Measurements from ENCODE around the gene CDH15. TPM values are rescaled to one million over a fixed set of nuclear protein-coding genes. Genes with fewer than 3 reads are reported as not detected.

Gene CDH15
- total and polyA plus RNA-seq, 2 of the 13 experiments (the other 11 are each of a cell fraction or from before 2014, with no cell fraction given), result 0.74 to 2.2 TPM

DNA sequence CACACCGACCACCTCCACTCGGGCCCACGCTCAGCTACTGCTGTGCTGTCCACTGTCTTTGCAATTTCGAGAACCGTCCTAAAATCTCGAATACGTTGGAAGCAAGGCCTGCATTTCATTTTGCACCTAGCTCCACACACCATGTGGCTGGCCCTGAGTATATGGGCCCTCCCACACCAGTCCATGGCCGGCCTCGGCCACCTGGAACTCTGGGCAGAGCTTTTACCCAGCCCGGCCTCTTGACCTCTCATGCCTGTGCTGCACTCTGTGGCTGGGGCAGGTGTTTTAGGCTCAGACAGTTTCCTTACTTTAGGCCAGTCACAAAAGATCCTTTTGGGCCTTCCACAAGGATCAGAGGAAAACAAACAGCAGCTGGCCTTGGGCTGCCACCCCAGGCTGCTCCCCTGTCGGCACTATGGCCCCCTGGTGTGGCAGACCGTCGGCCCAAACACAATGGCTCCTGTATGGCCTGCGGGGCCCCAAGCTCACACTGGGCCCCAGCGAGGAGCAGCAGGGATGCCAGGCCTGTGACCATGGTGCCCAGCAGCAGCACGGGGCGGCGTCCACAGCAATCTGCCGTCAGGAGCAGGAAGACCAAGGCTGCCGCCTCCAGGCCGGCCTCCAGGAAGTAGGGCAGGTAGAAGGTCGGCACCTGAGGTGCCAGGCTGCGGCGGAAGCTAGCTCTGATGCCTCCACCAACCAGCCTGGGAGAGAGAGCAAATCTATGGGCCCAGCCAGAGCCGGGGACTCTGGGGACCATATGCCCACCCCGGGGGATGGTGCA lies 26.3 kb downstream of the CDH15 start (continued):
- TF ChIP-seq, protein P1, sequence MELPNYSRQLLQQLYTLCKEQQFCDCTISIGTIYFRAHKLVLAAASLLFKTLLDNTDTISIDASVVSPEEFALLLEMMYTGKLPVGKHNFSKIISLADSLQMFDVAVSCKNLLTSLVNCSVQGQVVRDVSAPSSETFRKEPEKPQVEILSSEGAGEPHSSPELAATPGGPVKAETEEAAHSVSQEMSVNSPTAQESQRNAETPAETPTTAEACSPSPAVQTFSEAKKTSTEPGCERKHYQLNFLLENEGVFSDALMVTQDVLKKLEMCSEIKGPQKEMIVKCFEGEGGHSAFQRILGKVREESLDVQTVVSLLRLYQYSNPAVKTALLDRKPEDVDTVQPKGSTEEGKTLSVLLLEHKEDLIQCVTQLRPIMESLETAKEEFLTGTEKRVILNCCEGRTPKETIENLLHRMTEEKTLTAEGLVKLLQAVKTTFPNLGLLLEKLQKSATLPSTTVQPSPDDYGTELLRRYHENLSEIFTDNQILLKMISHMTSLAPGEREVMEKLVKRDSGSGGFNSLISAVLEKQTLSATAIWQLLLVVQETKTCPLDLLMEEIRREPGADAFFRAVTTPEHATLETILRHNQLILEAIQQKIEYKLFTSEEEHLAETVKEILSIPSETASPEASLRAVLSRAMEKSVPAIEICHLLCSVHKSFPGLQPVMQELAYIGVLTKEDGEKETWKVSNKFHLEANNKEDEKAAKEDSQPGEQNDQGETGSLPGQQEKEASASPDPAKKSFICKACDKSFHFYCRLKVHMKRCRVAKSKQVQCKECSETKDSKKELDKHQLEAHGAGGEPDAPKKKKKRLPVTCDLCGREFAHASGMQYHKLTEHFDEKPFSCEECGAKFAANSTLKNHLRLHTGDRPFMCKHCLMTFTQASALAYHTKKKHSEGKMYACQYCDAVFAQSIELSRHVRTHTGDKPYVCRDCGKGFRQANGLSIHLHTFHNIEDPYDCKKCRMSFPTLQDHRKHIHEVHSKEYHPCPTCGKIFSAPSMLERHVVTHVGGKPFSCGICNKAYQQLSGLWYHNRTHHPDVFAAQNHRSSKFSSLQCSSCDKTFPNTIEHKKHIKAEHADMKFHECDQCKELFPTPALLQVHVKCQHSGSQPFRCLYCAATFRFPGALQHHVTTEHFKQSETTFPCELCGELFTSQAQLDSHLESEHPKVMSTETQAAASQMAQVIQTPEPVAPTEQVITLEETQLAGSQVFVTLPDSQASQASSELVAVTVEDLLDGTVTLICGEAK (IDR thresholded peaks at IDR 0.05), result no peak
- TF ChIP-seq, protein P1 (CRISPR knock-in tag; IDR thresholded peaks at IDR 0.05), result no peak
- TF ChIP-seq REL (CRISPR knock-in tag; conservative IDR thresholded peaks at IDR 0.05) (peak; percentile 77; the same call in 1 of the 2 replicates), ZSCAN21 (CRISPR knock-in tag; IDR thresholded peaks at IDR 0.05; ENCODE audit: borderline replicate concordance) (peak; percentile 59), TBX2 (CRISPR knock-in tag; IDR thresholded peaks at IDR 0.05; ENCODE audit: borderline replicate concordance) (peak; percentile 100), POLR2G (IDR thresholded peaks at IDR 0.05; ENCODE audit: low read depth, low read length) (no peak; the same call in 1 of the 2 replicates), NR2F6 (IDR thresholded peaks at IDR 0.05) (peak; percentile 98), NR2F6 (CRISPR knock-in tag; IDR thresholded peaks at IDR 0.05) (peak; percentile 99), MBNL3 (CRISPR knock-in tag; conservative IDR thresholded peaks at IDR 0.05) (no peak), ZNF253 (CRISPR knock-in tag; IDR thresholded peaks at IDR 0.05; ENCODE audit: borderline replicate concordance) (peak; percentile 95; the same call in 1 of the 2 replicates), ZNF207 (IDR thresholded peaks at IDR 0.05; ENCODE audit: borderline replicate concordance) (no peak), FOXJ3 (CRISPR knock-in tag; IDR thresholded peaks at IDR 0.05; ENCODE audit: borderline replicate concordance) (peak; percentile 94; the same call in 1 of the 2 replicates), EED (CRISPR knock-in tag; IDR thresholded peaks at IDR 0.05) (no peak)
- TF ChIP-seq, protein P2, sequence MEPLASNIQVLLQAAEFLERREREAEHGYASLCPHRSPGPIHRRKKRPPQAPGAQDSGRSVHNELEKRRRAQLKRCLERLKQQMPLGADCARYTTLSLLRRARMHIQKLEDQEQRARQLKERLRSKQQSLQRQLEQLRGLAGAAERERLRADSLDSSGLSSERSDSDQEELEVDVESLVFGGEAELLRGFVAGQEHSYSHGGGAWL (CRISPR knock-in tag; IDR thresholded peaks at IDR 0.05), result no peak
- TF ChIP-seq, protein P3, sequence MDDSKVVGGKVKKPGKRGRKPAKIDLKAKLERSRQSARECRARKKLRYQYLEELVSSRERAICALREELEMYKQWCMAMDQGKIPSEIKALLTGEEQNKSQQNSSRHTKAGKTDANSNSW (CRISPR knock-in tag; IDR thresholded peaks at IDR 0.05; ENCODE audit: borderline replicate concordance), result no peak
- TF ChIP-seq, protein P4, sequence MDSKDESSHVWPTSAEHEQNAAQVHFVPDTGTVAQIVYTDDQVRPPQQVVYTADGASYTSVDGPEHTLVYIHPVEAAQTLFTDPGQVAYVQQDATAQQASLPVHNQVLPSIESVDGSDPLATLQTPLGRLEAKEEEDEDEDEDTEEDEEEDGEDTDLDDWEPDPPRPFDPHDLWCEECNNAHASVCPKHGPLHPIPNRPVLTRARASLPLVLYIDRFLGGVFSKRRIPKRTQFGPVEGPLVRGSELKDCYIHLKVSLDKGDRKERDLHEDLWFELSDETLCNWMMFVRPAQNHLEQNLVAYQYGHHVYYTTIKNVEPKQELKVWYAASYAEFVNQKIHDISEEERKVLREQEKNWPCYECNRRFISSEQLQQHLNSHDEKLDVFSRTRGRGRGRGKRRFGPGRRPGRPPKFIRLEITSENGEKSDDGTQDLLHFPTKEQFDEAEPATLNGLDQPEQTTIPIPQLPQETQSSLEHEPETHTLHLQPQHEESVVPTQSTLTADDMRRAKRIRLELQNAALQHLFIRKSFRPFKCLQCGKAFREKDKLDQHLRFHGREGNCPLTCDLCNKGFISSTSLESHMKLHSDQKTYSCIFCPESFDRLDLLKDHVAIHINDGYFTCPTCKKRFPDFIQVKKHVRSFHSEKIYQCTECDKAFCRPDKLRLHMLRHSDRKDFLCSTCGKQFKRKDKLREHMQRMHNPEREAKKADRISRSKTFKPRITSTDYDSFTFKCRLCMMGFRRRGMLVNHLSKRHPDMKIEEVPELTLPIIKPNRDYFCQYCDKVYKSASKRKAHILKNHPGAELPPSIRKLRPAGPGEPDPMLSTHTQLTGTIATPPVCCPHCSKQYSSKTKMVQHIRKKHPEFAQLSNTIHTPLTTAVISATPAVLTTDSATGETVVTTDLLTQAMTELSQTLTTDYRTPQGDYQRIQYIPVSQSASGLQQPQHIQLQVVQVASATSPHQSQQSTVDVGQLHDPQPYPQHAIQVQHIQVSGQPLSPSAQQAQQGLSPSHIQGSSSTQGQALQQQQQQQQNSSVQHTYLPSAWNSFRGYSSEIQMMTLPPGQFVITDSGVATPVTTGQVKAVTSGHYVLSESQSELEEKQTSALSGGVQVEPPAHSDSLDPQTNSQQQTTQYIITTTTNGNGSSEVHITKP (CRISPR knock-in tag; IDR thresholded peaks at IDR 0.05; ENCODE audit: low read depth), result no peak
